Panc1 (cell line): ENCODE results near the gene MAST4. TPM values are rescaled to one million over a fixed set of nuclear protein-coding genes. Genes with fewer than 3 reads are reported as not detected.

ENCODE experiments used
- ATAC-seq: fragments of 200-7000 bp; cut with Tn5 transposase; 2 replicates; pipeline ENCODE4 v1.9.1; 2020; ENCODE audit warnings: mild to moderate bottlenecking, moderate library complexity
- BruUV-seq: library from RNA; stranded (reverse); fragments of 400-500 nt; replicated peaks from 2 replicates; lab custom pipeline; 2021; lab: Mats Ljungman, UMichigan
- CTCF ChIA-PET: fragments of 300-600 bp; sonication (Branson Sonifier 250); formaldehyde crosslinking; loops from one replicate; lab custom pipeline; 2022; ENCODE audit warnings: antibody characterized with exemption; lab: Charles Lee
- POLR2A ChIA-PET: fragments of 300-600 bp; sonication (Branson Sonifier 250); formaldehyde crosslinking; loops from one replicate; lab custom pipeline; 2022; ENCODE audit warnings: antibody characterized with exemption; lab: Charles Lee
- DNase-seq: peaks from one replicate; pipeline ENCODE4 v3.0.0-alpha.2; 2010; ENCODE audit warnings: low read depth, low spot score
- H3K27ac ChIP-seq: 2 replicates; pipeline ENCODE4 v1.5.1; 2011; ENCODE audit warnings: mild to moderate bottlenecking, low read length, inconsistent platforms
- H3K27me3 ChIP-seq: fragments of 200-500 bp; sonication (Bioruptor generic); 2 replicates; pipeline ENCODE4 v1.6.0; 2014; ENCODE audit warnings: low read length, inconsistent platforms; ENCODE audit not compliant: control insufficient read depth, insufficient read depth
- H3K36me3 ChIP-seq: fragments of 200-500 bp; sonication (Bioruptor generic); 2 replicates; pipeline ENCODE4 v1.5.1; 2014; ENCODE audit warnings: inconsistent platforms, mild to moderate bottlenecking, low read length, moderate library complexity; ENCODE audit not compliant: control insufficient read depth, insufficient read depth
- H3K4me1 ChIP-seq: 2 replicates; pipeline ENCODE4 v1.5.1; 2011; ENCODE audit warnings: inconsistent platforms, mild to moderate bottlenecking, low read length, moderate library complexity; ENCODE audit not compliant: control insufficient read depth, insufficient read depth
- H3K4me3 ChIP-seq, 2 experiments: 2 replicates each; pipeline ENCODE4 v1.5.1; 2011 to 2012; ENCODE audit warnings: low read depth in 2 of 2, low read length in 2 of 2, mild to moderate bottlenecking in 2 of 2, inconsistent platforms in 1 of 2, moderate library complexity in 1 of 2
- H3K9me3 ChIP-seq: fragments of 200-500 bp; sonication (Bioruptor generic); 2 replicates; pipeline ENCODE4 v1.5.1; 2014; ENCODE audit warnings: low read depth, mild to moderate bottlenecking, inconsistent platforms, low read length, moderate library complexity; ENCODE audit not compliant: control insufficient read depth, insufficient read depth
- CTCF ChIP-seq: fragments of 450-650 bp; IDR thresholded peaks from 2 replicates; pipeline ENCODE4 v1.5.1; 2017; ENCODE audit warnings: mild to moderate bottlenecking
- POLR2AphosphoS5 ChIP-seq: IDR thresholded peaks from 2 replicates; pipeline ENCODE4 v1.6.1; 2012; ENCODE audit warnings: mild to moderate bottlenecking, low read depth, low read length, moderate library complexity
- REST ChIP-seq, 2 experiments: IDR thresholded peaks; 2 replicates each; pipeline ENCODE4 v1.6.1; 2011 to 2012; ENCODE audit warnings: low read depth in 2 of 2, control low read depth in 1 of 2, low read length in 1 of 2, mild to moderate bottlenecking in 1 of 2, moderate library complexity in 1 of 2; ENCODE audit not compliant: insufficient read depth in 1 of 2
- SIN3A ChIP-seq: IDR thresholded peaks from 2 replicates; pipeline ENCODE4 v1.6.1; 2012; ENCODE audit warnings: low read depth, mild to moderate bottlenecking, low read length, moderate library complexity, borderline replicate concordance; ENCODE audit not compliant: insufficient read depth
- TCF7L2 ChIP-seq: IDR thresholded peaks from 2 replicates; pipeline ENCODE4 v1.6.1; 2011; ENCODE audit warnings: mild to moderate bottlenecking, low read depth, low read length, inconsistent platforms
- in situ Hi-C: cut with HindIII; loops from 2 replicates; pipeline ENCODE4 v1.10.0; 2016; ENCODE audit warnings: low sequenced_read_pairs, low pct_unique_long_range_greater_than_20kb
- intact Hi-C: fragments of 100-400 bp; cut with micrococcal nuclease; formaldehyde crosslinking; loops from one replicate; pipeline ENCODE4 v1.10.0; 2022; ENCODE audit not compliant: unreplicated experiment
- total RNA-seq: library from RNA; stranded (reverse); gene quantifications from one replicate; pipeline ENCODE4 v1.2.1, GENCODE V29; 2021; ENCODE audit not compliant: unreplicated experiment

Gene MAST4
- total RNA-seq, 1 experiment from 2014 or later: 1.8 TPM

- no peaks in the 10 kb centered on the region for H3K36me3 ChIP-seq
- H3K9me3 ChIP-seq: no peaks in the 10 kb centered on the region
- peaks cover 4% of the 10 kb centered on the region; the same call in 1 of the 2 replicates for H3K27me3 ChIP-seq
- DNase-seq (no peak), ATAC-seq (no peak)
- H3K4me1 ChIP-seq: no peaks in the 10 kb centered on the region
- no peak overlapping the region for H3K27ac ChIP-seq
- BruUV-seq: no TSS peak
- TF ChIP-seq TCF7L2 (no peak), REST (IDR thresholded peaks at IDR 0.05; ENCODE audit: insufficient read depth in 1 of 2, low read depth in 2 of 2, low read length in 1 of 2) (no peak), CTCF (no peak), SIN3A (no peak), POLR2AphosphoS5 (no peak)
- POLR2A ChIA-PET: interaction anchor here (0.7 kb wide), 1 partner anchor 819 kb away, joined by 3 read pairs; no protein-coding TSS in a partner anchor
- no peak overlapping the region for H3K4me3 ChIP-seq
- intact Hi-C loops (no loop called here), in situ Hi-C loops (no loop called here)
- CTCF ChIA-PET: no interaction called here
These were observed 47.2 kb downstream of the MAST4 start for GRCh38 chr5:66643387-66643786.

- BruUV-seq: no TSS peak
- POLR2A ChIA-PET: interaction anchor here (0.7 kb wide), 1 partner anchor 150 kb away, joined by 3 read pairs; no protein-coding TSS in a partner anchor
- peaks cover 4% of the 10 kb centered on the region; the same call in 1 of the 2 replicates for H3K27me3 ChIP-seq
- no peak for ATAC-seq
- H3K4me1 ChIP-seq: no peaks in the 10 kb centered on the region
- CTCF ChIA-PET: no interaction called here
- in situ Hi-C loops (no loop called here), intact Hi-C loops (no loop called here)
- TF ChIP-seq CTCF (no peak), POLR2AphosphoS5 (no peak), TCF7L2 (no peak), REST (IDR thresholded peaks at IDR 0.05; ENCODE audit: insufficient read depth in 1 of 2, low read depth in 2 of 2, low read length in 1 of 2) (no peak), SIN3A (no peak)
- no peak overlapping the region for H3K27ac ChIP-seq
- H3K36me3 ChIP-seq: no peaks in the 10 kb centered on the region
- H3K9me3 ChIP-seq: no peaks in the 10 kb centered on the region
- DNase-seq: no peak
- no peak overlapping the region for H3K4me3 ChIP-seq
These were observed 47.9 kb downstream of the MAST4 start for GRCh38 chr5:66644111-66644510.
